Measurements from ENCODE around the gene CSAG1.
"Not testable (repeated sequence)": the region's sequence is repeated elsewhere in the genome, so short reads cannot be mapped to it uniquely, and the experiment has no call there.

The CSAG1 gene

DNA sequence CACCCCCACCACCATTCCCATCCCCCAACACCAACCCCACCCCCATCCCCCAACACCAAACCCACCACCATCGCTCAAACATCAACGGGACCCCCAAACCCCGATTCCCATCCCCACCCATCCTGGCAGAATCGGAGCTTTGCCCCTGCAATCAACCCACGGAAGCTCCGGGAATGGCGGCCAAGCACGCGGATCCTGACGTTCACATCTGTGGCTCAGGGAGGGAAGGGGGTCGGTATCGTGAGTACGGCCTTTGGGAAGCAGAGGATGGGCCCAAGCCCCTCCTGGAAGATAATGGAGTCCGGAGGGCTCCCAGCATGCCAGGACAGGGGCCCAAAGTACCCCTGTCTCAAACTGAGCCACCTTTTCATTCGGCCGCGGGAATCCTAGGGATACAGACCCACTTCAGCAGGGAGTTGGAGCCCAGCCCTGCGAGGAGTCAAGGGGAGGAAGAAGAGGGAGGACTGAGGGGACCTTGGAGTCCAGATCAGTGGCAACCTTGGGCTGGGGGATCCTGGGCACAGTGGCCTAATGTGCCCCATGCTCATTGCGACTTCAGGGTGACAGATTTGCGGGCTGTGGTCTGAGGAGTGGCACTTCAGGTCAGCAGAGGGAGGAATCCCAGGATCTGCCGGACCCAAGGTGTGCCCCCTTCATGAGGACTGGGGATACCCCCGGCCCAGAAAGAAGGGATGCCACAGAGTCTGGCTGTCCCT lies 780 bp upstream of the CSAG1 start:
- H3K4me3 Mint-ChIP-seq; DNase-seq; H3K9me3 Mint-ChIP-seq; ATAC-seq (replicated peaks); H3K27me3 Mint-ChIP-seq; H3K4me1 Mint-ChIP-seq (ENCODE audit: low read depth in 2 of 2); H3K36me3 Mint-ChIP-seq (ENCODE audit: insufficient read depth); H3K27ac Mint-ChIP-seq: not testable (repeated sequence)

DNA sequence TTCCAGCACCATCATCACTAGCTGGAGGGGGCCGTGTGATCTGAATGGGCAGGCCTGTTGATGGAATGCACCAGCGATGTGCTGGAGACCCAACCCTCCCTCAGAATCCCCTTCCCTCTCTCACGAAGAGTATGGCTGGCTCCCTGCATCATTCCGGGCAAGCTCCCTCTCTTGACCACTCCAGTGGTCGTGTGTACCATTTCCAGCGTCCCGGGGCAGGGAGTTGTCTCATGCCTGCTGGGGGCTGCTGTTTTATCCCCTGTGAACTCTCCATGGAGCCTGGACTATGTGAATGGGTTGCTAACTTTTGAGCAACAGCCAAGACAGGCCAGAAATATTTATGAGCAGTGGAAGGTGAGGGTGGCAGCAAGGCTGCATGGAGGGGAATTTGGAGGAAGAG lies 8.1 kb downstream of the CSAG1 start:
- Mint-ChIP-seq H3K27ac (no peak overlapping the region), H3K36me3 (ENCODE audit: insufficient read depth) (no peaks in the 10 kb centered on the region), H3K27me3 (peaks cover 5 to 8% of the 10 kb centered on the region in 2 donors), H3K4me3 (no peak overlapping the region), H3K9me3 (no peaks in the 10 kb centered on the region), H3K4me1 (ENCODE audit: low read depth in 2 of 2) (no peaks in the 10 kb centered on the region)
- no peak for ATAC-seq (replicated peaks)
- DNase-seq = no peak

DNA sequence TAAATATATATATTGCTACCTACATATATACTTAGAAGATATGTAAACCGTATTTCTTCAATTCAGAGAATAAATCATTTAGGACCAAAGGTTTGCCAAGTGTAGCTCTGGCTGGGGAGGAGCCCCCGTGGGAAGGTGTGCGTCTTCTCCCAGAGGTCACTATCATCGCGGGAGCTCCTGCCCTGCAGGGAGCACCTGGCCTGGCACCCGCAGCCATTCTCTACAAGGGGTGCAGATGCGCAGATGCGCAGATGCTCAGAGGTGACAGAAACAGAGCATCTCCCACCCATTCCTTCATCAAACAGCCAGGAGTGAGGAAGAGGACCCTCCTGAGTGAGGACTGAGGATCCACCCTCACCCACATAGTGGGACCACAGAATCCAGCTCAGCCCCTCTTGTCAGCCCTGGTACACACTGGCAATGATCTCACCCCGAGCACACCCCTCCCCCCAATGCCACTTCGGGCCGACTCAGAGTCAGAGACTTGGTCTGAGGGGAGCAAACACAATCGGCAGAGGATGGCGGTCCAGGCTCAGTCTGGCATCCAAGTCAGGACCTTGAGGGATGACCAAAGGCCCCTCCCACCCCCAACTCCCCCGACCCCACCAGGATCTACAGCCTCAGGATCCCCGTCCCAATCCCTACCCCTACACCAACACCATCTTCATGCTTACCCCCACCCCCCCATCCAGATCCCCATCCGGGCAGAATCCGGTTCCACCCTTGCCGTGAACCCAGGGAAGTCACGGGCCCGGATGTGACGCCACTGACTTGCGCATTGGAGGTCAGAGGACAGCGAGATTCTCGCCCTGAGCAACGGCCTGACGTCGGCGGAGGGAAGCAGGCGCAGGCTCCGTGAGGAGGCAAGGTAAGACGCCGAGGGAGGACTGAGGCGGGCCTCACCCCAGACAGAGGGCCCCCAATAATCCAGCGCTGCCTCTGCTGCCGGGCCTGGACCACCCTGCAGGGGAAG lies 19.4 kb downstream of the CSAG1 start, which contains the start of gene MAGEA2B:
TSS of gene MAGEA2B (plus strand) at position 814 of the 973 bp plus-strand sequence. CDS start 2,479 bp downstream, outside the sequence.
- not testable (repeated sequence) for H3K36me3 Mint-ChIP-seq (ENCODE audit: insufficient read depth); DNase-seq; H3K4me1 Mint-ChIP-seq (ENCODE audit: low read depth in 2 of 2); H3K27me3 Mint-ChIP-seq; H3K4me3 Mint-ChIP-seq; H3K9me3 Mint-ChIP-seq; ATAC-seq (replicated peaks); H3K27ac Mint-ChIP-seq

DNA sequence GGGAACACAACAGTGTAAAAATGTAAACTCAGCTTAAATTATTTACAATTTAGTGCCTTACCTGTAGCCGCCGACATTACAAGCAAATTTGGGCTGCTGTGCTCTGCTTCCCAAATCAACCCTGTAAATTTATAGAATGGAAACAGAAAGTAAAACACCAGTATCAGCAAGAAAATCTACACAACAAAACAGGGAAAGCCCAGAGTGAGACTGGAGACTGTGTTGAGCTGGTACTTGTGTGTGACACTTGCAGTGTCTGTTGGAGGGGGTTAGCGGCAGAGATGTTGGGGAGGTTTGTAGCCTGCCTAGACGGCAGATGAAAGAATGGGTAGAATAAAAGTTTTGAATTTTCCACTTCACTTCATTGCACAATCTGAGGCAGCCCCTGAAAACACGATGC lies 20.3 kb downstream of the CSAG1 start:
- H3K27me3 Mint-ChIP-seq; H3K4me1 Mint-ChIP-seq (ENCODE audit: low read depth in 2 of 2); H3K27ac Mint-ChIP-seq; H3K9me3 Mint-ChIP-seq; DNase-seq; H3K36me3 Mint-ChIP-seq (ENCODE audit: insufficient read depth); ATAC-seq (replicated peaks); H3K4me3 Mint-ChIP-seq: not testable (repeated sequence)

DNA sequence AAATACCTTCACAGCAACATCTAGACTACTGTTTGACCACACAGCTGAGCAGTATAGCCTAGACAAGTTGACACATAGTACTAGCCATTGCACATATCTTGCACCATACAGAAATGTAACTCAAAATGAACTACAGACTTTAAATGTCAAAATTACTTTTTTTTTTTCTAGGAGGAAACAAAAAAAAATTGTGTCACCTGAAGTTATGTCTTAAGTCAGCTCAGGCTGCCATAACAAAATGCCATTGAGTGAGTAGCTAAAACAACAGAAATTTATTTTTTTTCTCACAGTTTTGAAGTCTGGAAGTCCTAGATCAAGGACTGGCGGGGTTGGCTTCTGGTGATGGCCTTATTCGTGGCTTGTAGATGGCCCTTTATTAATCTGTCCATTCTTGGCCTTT lies 24.3 kb downstream of the CSAG1 start, which contains the start of gene CSAG2:
TSS of gene CSAG2 (minus strand) at position 101 of the 400 bp plus-strand sequence. CDS start 161 bp downstream, outside the sequence.
- not testable (repeated sequence) for DNase-seq; H3K9me3 Mint-ChIP-seq; H3K4me3 Mint-ChIP-seq; H3K4me1 Mint-ChIP-seq (ENCODE audit: low read depth in 2 of 2); H3K27ac Mint-ChIP-seq; ATAC-seq (replicated peaks); H3K27me3 Mint-ChIP-seq; H3K36me3 Mint-ChIP-seq (ENCODE audit: insufficient read depth)

DNA sequence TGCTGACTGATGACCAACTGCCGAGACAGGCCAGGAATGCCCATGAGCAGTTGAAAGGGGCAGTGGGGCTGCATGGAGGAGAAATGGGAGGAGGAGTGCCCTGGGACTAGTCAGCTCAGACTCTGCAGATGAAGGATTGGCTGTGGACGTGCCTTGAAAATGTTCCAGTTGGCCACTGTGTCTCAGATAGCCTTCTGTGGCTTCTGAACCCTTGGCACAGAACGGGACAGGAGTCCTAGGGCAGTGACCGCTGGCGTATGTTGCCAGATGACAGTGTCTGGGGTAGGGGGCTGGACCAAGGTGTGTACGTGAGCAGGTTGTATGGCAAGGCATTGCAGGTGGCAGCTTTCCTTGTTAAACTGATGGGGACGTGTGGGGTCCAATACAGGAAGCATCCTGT lies 27.0 kb downstream of the CSAG1 start:
- not testable (repeated sequence) for H3K36me3 Mint-ChIP-seq (ENCODE audit: insufficient read depth); DNase-seq; H3K4me1 Mint-ChIP-seq (ENCODE audit: low read depth in 2 of 2); H3K27me3 Mint-ChIP-seq; ATAC-seq (replicated peaks); H3K9me3 Mint-ChIP-seq; H3K4me3 Mint-ChIP-seq; H3K27ac Mint-ChIP-seq

DNA sequence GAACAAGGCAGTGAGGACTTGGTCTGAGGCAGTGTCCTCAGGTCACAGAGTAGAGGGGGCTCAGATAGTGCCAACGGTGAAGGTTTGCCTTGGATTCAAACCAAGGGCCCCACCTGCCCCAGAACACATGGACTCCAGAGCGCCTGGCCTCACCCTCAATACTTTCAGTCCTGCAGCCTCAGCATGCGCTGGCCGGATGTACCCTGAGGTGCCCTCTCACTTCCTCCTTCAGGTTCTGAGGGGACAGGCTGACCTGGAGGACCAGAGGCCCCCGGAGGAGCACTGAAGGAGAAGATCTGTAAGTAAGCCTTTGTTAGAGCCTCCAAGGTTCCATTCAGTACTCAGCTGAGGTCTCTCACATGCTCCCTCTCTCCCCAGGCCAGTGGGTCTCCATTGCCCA lies 33.1 kb downstream of the CSAG1 start:
- H3K27ac Mint-ChIP-seq; H3K4me1 Mint-ChIP-seq (ENCODE audit: low read depth in 2 of 2); H3K27me3 Mint-ChIP-seq; H3K4me3 Mint-ChIP-seq; H3K36me3 Mint-ChIP-seq (ENCODE audit: insufficient read depth); H3K9me3 Mint-ChIP-seq; DNase-seq; ATAC-seq (replicated peaks): not testable (repeated sequence)

DNA sequence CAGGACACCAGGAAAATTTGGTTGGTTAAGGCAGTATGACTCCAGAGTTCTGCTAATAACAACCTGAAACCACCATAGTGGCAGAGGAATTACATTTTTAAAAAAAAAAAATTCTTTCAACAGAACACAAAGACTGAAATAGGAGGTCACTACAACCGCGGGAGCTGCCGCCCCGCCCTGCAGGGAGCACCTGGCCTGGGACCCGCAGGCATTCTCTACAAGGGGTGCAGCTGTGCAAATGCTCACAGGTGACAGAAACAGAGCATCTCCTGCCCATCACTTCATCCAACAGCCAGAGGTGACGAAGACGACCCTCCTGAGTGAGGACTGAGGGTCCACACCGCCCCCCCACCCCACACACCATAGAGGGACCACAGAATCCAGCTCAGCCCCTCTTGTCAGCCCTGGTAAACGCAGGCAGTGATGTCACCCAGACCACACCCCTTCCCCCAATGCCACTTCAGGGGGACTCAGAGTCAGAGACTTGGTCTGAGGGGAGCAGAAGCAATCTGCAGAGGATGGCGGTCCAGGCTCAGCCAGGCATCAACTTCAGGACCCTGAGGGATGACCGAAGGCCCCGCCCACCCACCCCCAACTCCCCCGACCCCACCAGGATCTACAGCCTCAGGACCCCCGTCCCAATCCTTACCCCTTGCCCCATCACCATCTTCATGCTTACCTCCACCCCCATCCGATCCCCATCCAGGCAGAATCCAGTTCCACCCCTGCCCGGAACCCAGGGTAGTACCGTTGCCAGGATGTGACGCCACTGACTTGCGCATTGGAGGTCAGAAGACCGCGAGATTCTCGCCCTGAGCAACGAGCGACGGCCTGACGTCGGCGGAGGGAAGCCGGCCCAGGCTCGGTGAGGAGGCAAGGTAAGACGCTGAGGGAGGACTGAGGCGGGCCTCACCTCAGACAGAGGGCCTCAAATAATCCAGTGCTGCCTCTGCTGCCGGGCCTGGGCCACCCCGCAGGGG lies 35.3 kb downstream of the CSAG1 start, which contains the start of gene MAGEA3:
TSS of gene MAGEA3 (plus strand) at position 843 of the 980 bp plus-strand sequence. CDS start 2,039 bp downstream, outside the sequence.
- DNase-seq; H3K27me3 Mint-ChIP-seq; H3K36me3 Mint-ChIP-seq (ENCODE audit: insufficient read depth); H3K4me3 Mint-ChIP-seq; H3K9me3 Mint-ChIP-seq; H3K27ac Mint-ChIP-seq; ATAC-seq (replicated peaks); H3K4me1 Mint-ChIP-seq (ENCODE audit: low read depth in 2 of 2): not testable (repeated sequence)

DNA sequence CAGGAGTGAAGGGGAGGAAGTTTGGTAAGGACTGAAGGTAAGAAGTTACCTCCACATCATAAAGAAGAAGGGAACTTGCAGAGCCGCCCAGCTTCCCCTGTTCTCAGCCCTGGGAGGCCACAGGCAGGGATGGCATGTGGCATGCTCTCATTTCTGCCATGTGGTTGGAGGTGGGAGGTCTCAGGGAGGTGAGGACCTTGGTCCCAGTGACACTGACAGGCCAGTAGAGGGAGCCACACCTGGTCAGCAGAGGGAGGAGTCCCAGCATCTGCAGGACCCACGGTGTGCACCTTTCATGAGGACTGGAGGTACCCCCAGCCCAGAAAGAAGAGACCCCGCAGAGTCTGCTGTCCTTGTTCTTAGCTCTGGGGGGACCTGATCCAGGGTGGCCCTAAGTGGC lies 52.5 kb downstream of the CSAG1 start:
- H3K4me1 Mint-ChIP-seq (ENCODE audit: low read depth in 2 of 2); H3K27ac Mint-ChIP-seq; H3K4me3 Mint-ChIP-seq; ATAC-seq (replicated peaks); H3K27me3 Mint-ChIP-seq; H3K9me3 Mint-ChIP-seq; H3K36me3 Mint-ChIP-seq (ENCODE audit: insufficient read depth); DNase-seq: not testable (repeated sequence)

All from effector memory CD8-positive, alpha-beta T cell (primary cell).